Nephron progenitor cell (in vitro differentiated cells): ENCODE data around the gene AK8.

ENCODE experiments used
- DNase-seq: peaks from one replicate; pipeline ENCODE4 v3.0.0; 2021
- H3K27ac Mint-ChIP-seq: 2 replicates; pipeline ENCODE4 v1.8.0; 2021; ENCODE audit warnings: mild to moderate bottlenecking, moderate library complexity, mixed read lengths
- H3K27me3 Mint-ChIP-seq: 2 replicates; pipeline ENCODE4 v1.8.0; 2021; ENCODE audit warnings: mild to moderate bottlenecking, low read depth, mixed read lengths; ENCODE audit not compliant: poor library complexity
- H3K36me3 Mint-ChIP-seq: 2 replicates; pipeline ENCODE4 v1.8.0; 2021; ENCODE audit warnings: low read depth, mixed read lengths
- H3K4me1 Mint-ChIP-seq: 2 replicates; pipeline ENCODE4 v1.8.0; 2021; ENCODE audit warnings: mixed read lengths
- H3K4me3 Mint-ChIP-seq: 2 replicates; pipeline ENCODE4 v1.8.0; 2021; ENCODE audit warnings: mild to moderate bottlenecking, moderate library complexity, mixed read lengths
- H3K9me3 Mint-ChIP-seq: 2 replicates; pipeline ENCODE4 v1.8.0; 2021; ENCODE audit warnings: mild to moderate bottlenecking, moderate library complexity, mixed read lengths
- CTCF ChIP-seq: fragments of 200-600 bp; sonication (generic); IDR thresholded peaks from 2 replicates; pipeline ENCODE4 v1.5.0; 2021; ENCODE audit warnings: antibody characterized with exemption

AK8 gene

GRCh38 chr9:132894346-132894745 is 16.3 kb upstream of the AK8 start:
- DNase-seq = no peak
- no peaks in the 10 kb centered on the region for H3K27me3 Mint-ChIP-seq
- H3K4me1 Mint-ChIP-seq = no peaks in the 10 kb centered on the region
- peaks cover 28% of the 10 kb centered on the region for H3K36me3 Mint-ChIP-seq
- no peak overlapping the region for H3K4me3 Mint-ChIP-seq
- H3K27ac Mint-ChIP-seq = no peak overlapping the region
- no peak for TF ChIP-seq CTCF
- no peaks in the 10 kb centered on the region for H3K9me3 Mint-ChIP-seq

GRCh38 chr9:132892400-132892799 is 14.3 kb upstream of the AK8 start:
- no peak for TF ChIP-seq CTCF
- no peak for DNase-seq
- H3K36me3 Mint-ChIP-seq = peaks cover 20% of the 10 kb centered on the region
- H3K9me3 Mint-ChIP-seq = no peaks in the 10 kb centered on the region
- H3K27ac Mint-ChIP-seq = no peak overlapping the region
- no peak overlapping the region for H3K4me3 Mint-ChIP-seq
- H3K4me1 Mint-ChIP-seq = no peaks in the 10 kb centered on the region
- no peaks in the 10 kb centered on the region for H3K27me3 Mint-ChIP-seq

- no peak for DNase-seq
- no peak overlapping the region for H3K4me3 Mint-ChIP-seq
- peaks cover 4% of the 10 kb centered on the region for H3K4me1 Mint-ChIP-seq
- no peak overlapping the region for H3K27ac Mint-ChIP-seq
- H3K9me3 Mint-ChIP-seq = no peaks in the 10 kb centered on the region
- no peaks in the 10 kb centered on the region for H3K36me3 Mint-ChIP-seq
- H3K27me3 Mint-ChIP-seq = no peaks in the 10 kb centered on the region
- TF ChIP-seq CTCF = no peak
Measured at GRCh38 chr9:132888151-132888550, 10.1 kb upstream of the AK8 start.

GRCh38 chr9:132887181-132888120 is 9.4 kb upstream of the AK8 start:
- no peak overlapping the region for H3K27ac Mint-ChIP-seq
- no peaks in the 10 kb centered on the region for H3K27me3 Mint-ChIP-seq
- H3K36me3 Mint-ChIP-seq = no peaks in the 10 kb centered on the region
- H3K4me1 Mint-ChIP-seq = peaks cover 11% of the 10 kb centered on the region
- no peak overlapping the region for H3K4me3 Mint-ChIP-seq
- no peaks in the 10 kb centered on the region for H3K9me3 Mint-ChIP-seq
- DNase-seq = no peak
- no peak for TF ChIP-seq CTCF

GRCh38 chr9:132886334-132886725 is 8.2 kb upstream of the AK8 start:
- Mint-ChIP-seq H3K4me1 (peaks cover 16% of the 10 kb centered on the region), H3K27ac (no peak overlapping the region), H3K36me3 (no peaks in the 10 kb centered on the region), H3K4me3 (no peak overlapping the region), H3K9me3 (no peaks in the 10 kb centered on the region), H3K27me3 (no peaks in the 10 kb centered on the region)
- no peak for DNase-seq
- no peak for TF ChIP-seq CTCF
